GM12878 (cell line): Measurements from ENCODE around the gene KIAA0825.

Source experiments
- BCL11A ChIP-seq: IDR thresholded peaks from 2 replicates; pipeline ENCODE4 v1.6.1; 2011; ENCODE audit warnings: low read depth, low read length
- CHD2 ChIP-seq: IDR thresholded peaks from 2 replicates; pipeline ENCODE4 v1.6.1; 2011; ENCODE audit warnings: low read depth, low read length, improper control_type of control experiment, borderline replicate concordance
- EZH2 ChIP-seq: IDR thresholded peaks from 2 replicates; pipeline ENCODE4 v1.6.1; 2012; ENCODE audit warnings: low read depth, mild to moderate bottlenecking, control low read depth, inconsistent platforms, low read length, borderline replicate concordance; ENCODE audit not compliant: control insufficient read depth
- GABPA ChIP-seq: IDR thresholded peaks from 2 replicates; pipeline ENCODE4 v1.6.1; 2014; ENCODE audit warnings: antibody characterized with exemption, low read depth, mild to moderate bottlenecking, inconsistent platforms
- JUNB ChIP-seq: IDR thresholded peaks from 2 replicates; pipeline ENCODE4 v1.6.1; 2016; ENCODE audit warnings: antibody characterized with exemption, mild to moderate bottlenecking
- NFYB ChIP-seq: IDR thresholded peaks from 2 replicates; pipeline ENCODE4 v1.6.1; 2011; ENCODE audit warnings: low read depth, mild to moderate bottlenecking, low read length, improper control_type of control experiment, moderate library complexity; ENCODE audit not compliant: insufficient read depth
- POLR2A ChIP-seq: IDR thresholded peaks from 2 replicates; pipeline ENCODE4 v1.6.1; 2011; ENCODE audit warnings: low read depth, mild to moderate bottlenecking, low read length
- RB1 ChIP-seq: fragments of 450-650 bp; formaldehyde crosslinking; IDR thresholded peaks from 2 replicates; pipeline ENCODE4 v1.6.1; 2017; ENCODE audit warnings: mild to moderate bottlenecking, borderline replicate concordance
- TF ChIP-seq, protein P1 (sequence below), 3 experiments: IDR thresholded peaks in 2 of 3; conservative IDR thresholded peaks in 1 of 3; 2 replicates each; pipeline ENCODE4 v1.5.1; 2011; ENCODE audit warnings: low read depth in 3 of 3, low read length in 3 of 3, mild to moderate bottlenecking in 3 of 3, control low read depth in 2 of 3, moderate library complexity in 2 of 3, inconsistent platforms in 1 of 3, mixed read lengths in 1 of 3; ENCODE audit not compliant: control insufficient read depth in 2 of 3, insufficient read depth in 1 of 3; ENCODE audit errors: extremely low read depth in 1 of 3
- TF ChIP-seq, protein P2 (sequence below): IDR thresholded peaks from 2 replicates; pipeline ENCODE4 v1.6.1; 2011; ENCODE audit warnings: low read depth, low read length, improper control_type of control experiment, borderline replicate concordance
- TF ChIP-seq, protein P3 (sequence below): fragments of 450-650 bp; formaldehyde crosslinking; IDR thresholded peaks from 2 replicates; pipeline ENCODE4 v1.4.0; 2020; ENCODE audit warnings: mild to moderate bottlenecking, moderate library complexity
- TF ChIP-seq, protein P4 (sequence below): fragments of 450-650 bp; IDR thresholded peaks from 2 replicates; pipeline ENCODE4 v1.6.1; 2018; ENCODE audit warnings: mild to moderate bottlenecking, low read depth, moderate library complexity; ENCODE audit not compliant: partially characterized antibody

DNA sequence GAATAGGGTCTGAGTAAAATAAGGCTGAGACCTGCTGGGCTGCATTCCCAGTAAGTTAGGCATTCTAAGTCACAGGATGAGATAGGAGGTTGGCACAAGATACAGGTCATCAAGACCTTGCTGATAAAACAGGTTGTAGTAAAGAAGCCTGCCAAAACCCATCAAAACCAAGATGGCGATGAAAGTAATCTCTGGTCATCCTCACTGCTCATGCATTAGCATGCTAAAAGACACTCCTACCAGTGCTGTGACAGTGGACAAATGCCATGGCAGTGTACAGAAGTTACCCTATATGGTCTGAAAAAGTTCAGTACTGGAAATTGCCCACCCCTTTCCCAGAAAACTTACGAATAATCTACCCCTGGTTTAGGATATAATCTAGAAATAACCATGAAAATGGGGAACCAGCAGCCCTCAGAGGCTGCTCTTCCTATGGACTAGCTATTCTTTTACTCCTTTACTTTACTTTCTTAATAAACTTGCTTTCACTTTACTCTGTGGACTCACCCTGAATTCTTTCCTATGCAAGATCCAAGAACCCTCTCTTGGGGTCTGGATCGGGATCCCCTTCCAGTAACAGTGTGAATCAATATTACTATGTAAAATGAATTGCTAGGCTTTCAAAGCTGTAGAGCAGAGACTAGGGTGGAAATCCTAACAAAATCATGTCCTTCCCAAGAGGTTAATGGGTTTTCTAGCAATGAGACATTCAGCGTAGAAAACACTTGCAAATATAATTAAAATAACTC lies 257.8 kb downstream of the KIAA0825 start:
- TF ChIP-seq POLR2A (no peak), NFYB (no peak), GABPA (no peak), EZH2 (no peak), BCL11A (no peak), CHD2 (no peak), JUNB (no peak), RB1 (no peak)
- TF ChIP-seq, protein P1, sequence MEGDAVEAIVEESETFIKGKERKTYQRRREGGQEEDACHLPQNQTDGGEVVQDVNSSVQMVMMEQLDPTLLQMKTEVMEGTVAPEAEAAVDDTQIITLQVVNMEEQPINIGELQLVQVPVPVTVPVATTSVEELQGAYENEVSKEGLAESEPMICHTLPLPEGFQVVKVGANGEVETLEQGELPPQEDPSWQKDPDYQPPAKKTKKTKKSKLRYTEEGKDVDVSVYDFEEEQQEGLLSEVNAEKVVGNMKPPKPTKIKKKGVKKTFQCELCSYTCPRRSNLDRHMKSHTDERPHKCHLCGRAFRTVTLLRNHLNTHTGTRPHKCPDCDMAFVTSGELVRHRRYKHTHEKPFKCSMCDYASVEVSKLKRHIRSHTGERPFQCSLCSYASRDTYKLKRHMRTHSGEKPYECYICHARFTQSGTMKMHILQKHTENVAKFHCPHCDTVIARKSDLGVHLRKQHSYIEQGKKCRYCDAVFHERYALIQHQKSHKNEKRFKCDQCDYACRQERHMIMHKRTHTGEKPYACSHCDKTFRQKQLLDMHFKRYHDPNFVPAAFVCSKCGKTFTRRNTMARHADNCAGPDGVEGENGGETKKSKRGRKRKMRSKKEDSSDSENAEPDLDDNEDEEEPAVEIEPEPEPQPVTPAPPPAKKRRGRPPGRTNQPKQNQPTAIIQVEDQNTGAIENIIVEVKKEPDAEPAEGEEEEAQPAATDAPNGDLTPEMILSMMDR (IDR thresholded peaks at IDR 0.05 in 2 of 3, conservative IDR thresholded peaks at IDR 0.05 in 1 of 3; ENCODE audit: control insufficient read depth in 2 of 3, extremely low read depth in 1 of 3, insufficient read depth in 1 of 3, low read depth in 3 of 3, low read length in 3 of 3), result no peak
- TF ChIP-seq, protein P2, sequence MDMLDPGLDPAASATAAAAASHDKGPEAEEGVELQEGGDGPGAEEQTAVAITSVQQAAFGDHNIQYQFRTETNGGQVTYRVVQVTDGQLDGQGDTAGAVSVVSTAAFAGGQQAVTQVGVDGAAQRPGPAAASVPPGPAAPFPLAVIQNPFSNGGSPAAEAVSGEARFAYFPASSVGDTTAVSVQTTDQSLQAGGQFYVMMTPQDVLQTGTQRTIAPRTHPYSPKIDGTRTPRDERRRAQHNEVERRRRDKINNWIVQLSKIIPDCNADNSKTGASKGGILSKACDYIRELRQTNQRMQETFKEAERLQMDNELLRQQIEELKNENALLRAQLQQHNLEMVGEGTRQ, result no peak
- TF ChIP-seq, protein P3, sequence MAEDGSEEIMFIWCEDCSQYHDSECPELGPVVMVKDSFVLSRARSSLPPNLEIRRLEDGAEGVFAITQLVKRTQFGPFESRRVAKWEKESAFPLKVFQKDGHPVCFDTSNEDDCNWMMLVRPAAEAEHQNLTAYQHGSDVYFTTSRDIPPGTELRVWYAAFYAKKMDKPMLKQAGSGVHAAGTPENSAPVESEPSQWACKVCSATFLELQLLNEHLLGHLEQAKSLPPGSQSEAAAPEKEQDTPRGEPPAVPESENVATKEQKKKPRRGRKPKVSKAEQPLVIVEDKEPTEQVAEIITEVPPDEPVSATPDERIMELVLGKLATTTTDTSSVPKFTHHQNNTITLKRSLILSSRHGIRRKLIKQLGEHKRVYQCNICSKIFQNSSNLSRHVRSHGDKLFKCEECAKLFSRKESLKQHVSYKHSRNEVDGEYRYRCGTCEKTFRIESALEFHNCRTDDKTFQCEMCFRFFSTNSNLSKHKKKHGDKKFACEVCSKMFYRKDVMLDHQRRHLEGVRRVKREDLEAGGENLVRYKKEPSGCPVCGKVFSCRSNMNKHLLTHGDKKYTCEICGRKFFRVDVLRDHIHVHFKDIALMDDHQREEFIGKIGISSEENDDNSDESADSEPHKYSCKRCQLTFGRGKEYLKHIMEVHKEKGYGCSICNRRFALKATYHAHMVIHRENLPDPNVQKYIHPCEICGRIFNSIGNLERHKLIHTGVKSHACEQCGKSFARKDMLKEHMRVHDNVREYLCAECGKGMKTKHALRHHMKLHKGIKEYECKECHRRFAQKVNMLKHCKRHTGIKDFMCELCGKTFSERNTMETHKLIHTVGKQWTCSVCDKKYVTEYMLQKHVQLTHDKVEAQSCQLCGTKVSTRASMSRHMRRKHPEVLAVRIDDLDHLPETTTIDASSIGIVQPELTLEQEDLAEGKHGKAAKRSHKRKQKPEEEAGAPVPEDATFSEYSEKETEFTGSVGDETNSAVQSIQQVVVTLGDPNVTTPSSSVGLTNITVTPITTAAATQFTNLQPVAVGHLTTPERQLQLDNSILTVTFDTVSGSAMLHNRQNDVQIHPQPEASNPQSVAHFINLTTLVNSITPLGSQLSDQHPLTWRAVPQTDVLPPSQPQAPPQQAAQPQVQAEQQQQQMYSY (CRISPR knock-in tag), result no peak
- TF ChIP-seq, protein P4, sequence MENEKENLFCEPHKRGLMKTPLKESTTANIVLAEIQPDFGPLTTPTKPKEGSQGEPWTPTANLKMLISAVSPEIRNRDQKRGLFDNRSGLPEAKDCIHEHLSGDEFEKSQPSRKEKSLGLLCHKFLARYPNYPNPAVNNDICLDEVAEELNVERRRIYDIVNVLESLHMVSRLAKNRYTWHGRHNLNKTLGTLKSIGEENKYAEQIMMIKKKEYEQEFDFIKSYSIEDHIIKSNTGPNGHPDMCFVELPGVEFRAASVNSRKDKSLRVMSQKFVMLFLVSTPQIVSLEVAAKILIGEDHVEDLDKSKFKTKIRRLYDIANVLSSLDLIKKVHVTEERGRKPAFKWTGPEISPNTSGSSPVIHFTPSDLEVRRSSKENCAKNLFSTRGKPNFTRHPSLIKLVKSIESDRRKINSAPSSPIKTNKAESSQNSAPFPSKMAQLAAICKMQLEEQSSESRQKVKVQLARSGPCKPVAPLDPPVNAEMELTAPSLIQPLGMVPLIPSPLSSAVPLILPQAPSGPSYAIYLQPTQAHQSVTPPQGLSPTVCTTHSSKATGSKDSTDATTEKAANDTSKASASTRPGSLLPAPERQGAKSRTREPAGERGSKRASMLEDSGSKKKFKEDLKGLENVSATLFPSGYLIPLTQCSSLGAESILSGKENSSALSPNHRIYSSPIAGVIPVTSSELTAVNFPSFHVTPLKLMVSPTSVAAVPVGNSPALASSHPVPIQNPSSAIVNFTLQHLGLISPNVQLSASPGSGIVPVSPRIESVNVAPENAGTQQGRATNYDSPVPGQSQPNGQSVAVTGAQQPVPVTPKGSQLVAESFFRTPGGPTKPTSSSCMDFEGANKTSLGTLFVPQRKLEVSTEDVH, result no peak
